ENCODE data around the gene GRIK5.
A peak's percentile ranks its signal among the peaks of the same experiment; 100 is the strongest.

The GRIK5 gene

GRCh38 chr19:42113641-42114348, 43.8 kb upstream of the GRIK5 start:
- peak overlapping the region in 1 of 2 donors; percentile 64 for H3K27ac ChIP-seq
- TF ChIP-seq CTCF (IDR thresholded peaks at IDR 0.05): no peak
- H3K4me3 ChIP-seq: no peak overlapping the region
- DNase-seq (ENCODE audit: low spot score): no peak

- no peak overlapping the region for H3K27ac ChIP-seq
- no peak for DNase-seq (ENCODE audit: low spot score)
- no peak overlapping the region for H3K4me3 ChIP-seq
- no peak for TF ChIP-seq CTCF (IDR thresholded peaks at IDR 0.05)
Measured at GRCh38 chr19:42111811-42112210, 41.8 kb upstream of the GRIK5 start.

GRCh38 chr19:42111384-42111783, 41.4 kb upstream of the GRIK5 start:
- DNase-seq (ENCODE audit: low spot score): no peak
- Histone ChIP-seq H3K4me3 (no peak overlapping the region), H3K27ac (no peak overlapping the region)
- TF ChIP-seq CTCF (IDR thresholded peaks at IDR 0.05): no peak

GRCh38 chr19:42110658-42111057, 40.7 kb upstream of the GRIK5 start:
- Histone ChIP-seq H3K27ac (no peak overlapping the region), H3K4me3 (no peak overlapping the region)
- no peak for TF ChIP-seq CTCF (IDR thresholded peaks at IDR 0.05)
- no peak for DNase-seq (ENCODE audit: low spot score)

GRCh38 chr19:42109896-42110295, 39.9 kb upstream of the GRIK5 start:
- H3K27ac ChIP-seq: no peak overlapping the region
- H3K4me3 ChIP-seq: no peak overlapping the region
- DNase-seq (ENCODE audit: low spot score): no peak
- TF ChIP-seq CTCF (IDR thresholded peaks at IDR 0.05): no peak

GRCh38 chr19:42108527-42109389, 38.8 kb upstream of the GRIK5 start:
- Histone ChIP-seq H3K4me3 (no peak overlapping the region), H3K27ac (no peak overlapping the region)
- no peak for DNase-seq (ENCODE audit: low spot score)
- TF ChIP-seq CTCF (IDR thresholded peaks at IDR 0.05): peak; percentile 63
